SK-N-MC (cell line): ENCODE measurements around the gene AFF1.

Source experiments
- EZH2 ChIP-seq: fragments of 200-600 bp; sonication (generic); IDR thresholded peaks from one replicate; pipeline ENCODE4 v1.6.1; 2017; ENCODE audit warnings: antibody characterized with exemption
- FOXP2 ChIP-seq: optimal IDR thresholded peaks from 2 replicates; pipeline ENCODE3; 2011; ENCODE audit warnings: mild to moderate bottlenecking, moderate library complexity; ENCODE audit not compliant: insufficient read depth; ENCODE audit errors: extremely low read length, control extremely low read depth
- POLR2AphosphoS5 ChIP-seq: IDR thresholded peaks from 2 replicates; pipeline ENCODE4 v1.6.1; 2012; ENCODE audit warnings: mild to moderate bottlenecking, low read depth, low read length, borderline replicate concordance

GRCh38 chr4:86919561-86920223 is 15.1 kb upstream of the AFF1 start:
- TF ChIP-seq EZH2, result no peak
- no peak for TF ChIP-seq POLR2AphosphoS5
- TF ChIP-seq FOXP2, result no peak
